ENCODE measurements around the gene CDK5R2. TPM values are rescaled to one million over a fixed set of nuclear protein-coding genes. Genes with fewer than 3 reads are reported as not detected.

Gene CDK5R2
- total RNA-seq (2014; rRNA removed; shearing (Covaris generic)): 0.03 TPM in 1 of 2 replicates, not detected in the other

DNA sequence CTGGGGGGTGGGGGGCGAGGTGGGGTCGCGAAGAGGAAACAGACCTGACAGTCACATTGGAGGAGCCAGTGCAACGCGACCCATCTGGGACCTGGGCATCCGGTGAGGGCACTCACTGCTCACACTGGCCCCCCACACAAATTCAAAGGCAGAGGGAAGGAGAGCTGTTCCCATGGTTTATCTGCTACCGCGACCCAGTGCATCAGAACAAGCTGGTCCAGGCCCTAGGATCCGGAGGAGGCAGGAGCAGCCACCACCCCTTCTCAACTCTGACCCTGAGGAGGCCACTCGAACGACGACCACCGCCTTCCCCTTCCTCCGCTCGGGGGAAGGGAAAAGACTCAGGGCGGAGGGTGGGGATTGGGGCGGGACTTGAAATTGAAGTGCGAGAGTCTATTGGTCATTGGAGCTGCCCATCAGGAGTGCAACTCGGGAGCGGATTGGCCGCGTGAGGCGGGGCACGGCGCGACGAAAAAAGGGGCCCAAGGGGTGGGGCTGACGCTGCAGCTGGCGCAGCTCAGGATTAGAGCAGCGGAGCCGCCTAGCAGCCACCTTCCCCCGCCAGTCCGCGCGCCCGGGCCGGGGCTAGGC, at the start of gene CDK5R2:
TSS of gene CDK5R2 (plus strand) at position 526 of the 591 bp plus-strand sequence. CDS start 155 bp downstream, outside the sequence.

DNA sequence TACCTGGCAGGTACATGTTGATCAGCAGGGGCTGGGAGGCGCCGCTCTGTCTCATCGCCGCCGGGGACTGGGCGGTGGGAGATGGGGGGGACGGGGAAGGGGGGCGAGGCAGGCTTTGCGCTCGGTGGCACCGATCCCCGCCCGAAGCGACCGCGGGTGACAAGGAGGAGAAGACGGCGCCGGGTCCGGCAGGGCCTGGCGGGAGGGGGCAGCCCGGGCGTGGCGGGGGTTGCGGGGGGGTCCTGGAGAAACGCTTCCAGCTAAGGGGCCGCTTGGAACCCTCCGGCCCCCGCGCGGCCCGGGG, 25.5 kb downstream of the CDK5R2 start, which contains the start of gene FEV:
TSS of gene FEV (minus strand) at position 164 of the 304 bp plus-strand sequence. CDS start at position 55, 109 bp downstream.

DNA sequence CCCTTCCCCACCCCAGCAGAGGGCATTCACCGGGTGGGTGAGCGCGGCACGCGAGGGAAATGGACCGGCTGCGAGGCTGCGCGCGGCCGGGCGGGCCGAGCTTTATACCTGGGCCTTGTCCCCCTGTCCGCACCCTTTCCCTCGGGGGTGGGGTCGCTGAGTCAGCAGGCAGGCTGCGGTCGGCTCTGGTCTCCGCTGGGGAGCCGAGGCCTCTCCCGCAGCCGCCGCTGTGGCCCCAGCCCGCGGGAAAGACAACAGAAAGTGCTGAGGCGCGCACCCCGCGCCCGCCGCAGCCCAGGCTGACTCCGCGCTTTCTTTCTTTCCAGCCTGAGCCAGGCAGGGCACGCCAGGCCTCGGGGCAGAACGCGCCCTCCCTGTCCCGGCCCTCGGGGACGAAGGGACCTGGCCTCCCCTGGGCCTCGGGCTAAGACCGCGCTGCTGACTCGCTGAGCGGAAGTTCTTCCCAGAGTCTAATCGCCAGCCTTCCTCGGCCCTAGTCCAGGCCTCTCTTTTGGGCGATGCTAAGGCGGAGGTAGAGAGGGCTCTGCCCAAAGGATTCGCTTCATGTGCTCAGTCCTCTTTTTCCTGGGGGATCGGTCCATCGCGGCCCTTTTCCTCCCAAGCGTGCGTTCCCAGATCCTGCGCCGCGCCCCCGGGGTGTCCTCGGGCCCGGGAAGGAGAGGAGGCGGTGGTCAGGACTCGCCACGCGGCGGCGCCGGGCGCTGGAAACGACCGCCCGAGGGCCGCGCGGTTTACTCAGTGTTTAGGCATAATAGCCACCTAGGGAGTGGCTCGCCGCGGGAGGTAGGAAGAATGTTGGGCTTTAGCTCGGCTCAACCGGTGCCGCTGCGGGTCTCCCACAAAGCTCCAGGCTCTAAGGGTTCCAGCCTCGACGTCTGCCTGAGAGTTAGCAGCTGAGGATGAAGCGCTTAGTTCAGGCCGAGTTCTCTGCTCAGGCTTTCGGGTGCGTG, 34.2 kb downstream of the CDK5R2 start, which contains the start of gene CRYBA2:
TSS of gene CRYBA2 (minus strand) at position 78 of the 971 bp plus-strand sequence. CDS start 246 bp downstream, outside the sequence.

Small RNAs within 50 kb of the gene (small RNA-seq; reads per million reads assigned to genes)
- not detected for gene MIR375
- gene RNU6-642P: not detected

Other genes with a start within 250 kb of the CDK5R2 start
- gene TTLL4, start 248.8 kb upstream of the CDK5R2 start, total RNA-seq (2014; rRNA removed; shearing (Covaris generic)): 17.5 and 18.7 TPM in 2 replicates
- gene CYP27A1, start 177.5 kb upstream of the CDK5R2 start, total RNA-seq (2014; rRNA removed; shearing (Covaris generic)): 5.1 and 5.5 TPM in 2 replicates
- not detected in 2 replicates for gene PRKAG3, start 127.9 kb upstream of the CDK5R2 start, total RNA-seq (2014; rRNA removed; shearing (Covaris generic))
- gene WNT6, start 99.9 kb upstream of the CDK5R2 start, total RNA-seq (2014; rRNA removed; shearing (Covaris generic)): not detected in 2 replicates
- not detected in 2 replicates for gene WNT10A, start 78.8 kb upstream of the CDK5R2 start, total RNA-seq (2014; rRNA removed; shearing (Covaris generic))
- not detected in 2 replicates for gene FEV, start 25.5 kb downstream of the CDK5R2 start, total RNA-seq (2014; rRNA removed; shearing (Covaris generic))
- gene CRYBA2, start 33.8 kb downstream of the CDK5R2 start, total RNA-seq (2014; rRNA removed; shearing (Covaris generic)): 4.2 TPM in 1 of 2 replicates, not detected in the other
- gene CFAP65, start 81.8 kb downstream of the CDK5R2 start, total RNA-seq (2014; rRNA removed; shearing (Covaris generic)): 0.08 TPM in 1 of 2 replicates, not detected in the other
- not detected in 2 replicates for gene IHH, start 101.3 kb downstream of the CDK5R2 start, total RNA-seq (2014; rRNA removed; shearing (Covaris generic))
- gene NHEJ1, start 201.1 kb downstream of the CDK5R2 start, total RNA-seq (2014; rRNA removed; shearing (Covaris generic)): 9.2 and 12.6 TPM in 2 replicates
- gene SLC23A3, start 210.4 kb downstream of the CDK5R2 start, total RNA-seq (2014; rRNA removed; shearing (Covaris generic)): 0.19 and 0.42 TPM in 2 replicates
- gene CNPPD1, start 217.3 kb downstream of the CDK5R2 start, total RNA-seq (2014; rRNA removed; shearing (Covaris generic)): 21.7 and 25.0 TPM in 2 replicates
- 22.8 and 23.2 TPM in 2 replicates for gene RETREG2, start 218.6 kb downstream of the CDK5R2 start, total RNA-seq (2014; rRNA removed; shearing (Covaris generic))
- gene ZFAND2B, start 247.1 kb downstream of the CDK5R2 start, total RNA-seq (2014; rRNA removed; shearing (Covaris generic)): 17.7 and 22.0 TPM in 2 replicates

Data from A375 (cell line).